Endothelial cell of umbilical vein (primary cell): ENCODE results near the gene RMND1. TPM values are rescaled to one million over a fixed set of nuclear protein-coding genes. Genes with fewer than 3 reads are reported as not detected.

ENCODE experiments used
- BruUV-seq: library from RNA; stranded (reverse); fragments of 400-500 nt; replicated peaks from 2 replicates; lab custom pipeline; 2021; lab: Mats Ljungman, UMichigan
- CTCF ChIA-PET: fragments of 300-600, 350-600 bp; sonication (Branson Sonifier 250); formaldehyde crosslinking; loops from one replicate; lab custom pipeline; 2021; ENCODE audit warnings: antibody characterized with exemption, inconsistent platforms; lab: Charles Lee
- POLR2A ChIA-PET: fragments of 300-600, 350-600 bp; sonication (Branson Sonifier 250); formaldehyde crosslinking; loops from one replicate; lab custom pipeline; 2021; ENCODE audit warnings: antibody characterized with exemption, inconsistent platforms; lab: Charles Lee
- DNase-seq: peaks from one replicate; pipeline ENCODE4 v3.0.0-alpha.2; 2011; ENCODE audit warnings: low read depth, low spot score
- FAIRE-seq: peaks from 2 replicates; lab custom pipeline; 2011; peaks lifted over from hg19 to GRCh38; lab: Jason Lieb, UNC
- H2AFZ ChIP-seq: 2 replicates; pipeline ENCODE4 v1.6.0; 2012; ENCODE audit warnings: low read depth, low read length, control low read depth, inconsistent platforms
- H3K27ac ChIP-seq: 2 replicates; pipeline ENCODE4 v1.5.1; 2011; ENCODE audit warnings: low read depth, mild to moderate bottlenecking, control low read depth, low read length, moderate library complexity; ENCODE audit not compliant: insufficient read depth
- H3K27me3 ChIP-seq, 2 experiments: 2 replicates each; pipeline versions ENCODE4 v1.6.0 to v1.6.1; 2011; ENCODE audit warnings: low read length in 2 of 2, mixed read lengths in 1 of 2; ENCODE audit not compliant: control insufficient read depth in 2 of 2, insufficient read depth in 2 of 2
- H3K36me3 ChIP-seq, 2 experiments: 2 replicates in 1 of 2; 3 replicates in 1 of 2; pipeline ENCODE4 v1.5.1; 2011; ENCODE audit warnings: low read length in 2 of 2, mild to moderate bottlenecking in 1 of 2, moderate library complexity in 1 of 2; ENCODE audit not compliant: control insufficient read depth in 2 of 2, insufficient read depth in 2 of 2; ENCODE audit errors: extremely low read depth in 1 of 2
- H3K4me1 ChIP-seq: 3 replicates; pipeline ENCODE4 v1.5.1; 2011; ENCODE audit warnings: mild to moderate bottlenecking, low read length; ENCODE audit not compliant: control insufficient read depth, insufficient read depth; ENCODE audit errors: extremely low read depth
- H3K4me2 ChIP-seq: 2 replicates; pipeline ENCODE4 v1.6.1; 2011; ENCODE audit warnings: low read length, control low read depth, mixed read lengths; ENCODE audit not compliant: insufficient read depth
- H3K4me3 ChIP-seq, 3 experiments: fragments of 200-600 bp in 1 of 3; sonication (generic), shearing (Covaris generic) in 1 of 3; replicated peaks in 1 of 3; 2 replicates each; pipeline ENCODE4 v1.5.1; 2011 to 2016; ENCODE audit warnings: control low read depth in 3 of 3, low read length in 3 of 3, mild to moderate bottlenecking in 2 of 3, inconsistent platforms in 1 of 3, low read depth in 1 of 3, moderate library complexity in 1 of 3; ENCODE audit not compliant: insufficient read depth in 1 of 3
- H3K79me2 ChIP-seq: 2 replicates; pipeline ENCODE4 v1.6.0; 2012; ENCODE audit warnings: low read length, inconsistent platforms; ENCODE audit not compliant: control insufficient read depth, insufficient read depth
- H3K9ac ChIP-seq: replicated peaks from 2 replicates; pipeline ENCODE3; 2011; ENCODE audit warnings: low read length, control low read depth; ENCODE audit not compliant: insufficient read depth; ENCODE audit errors: extremely low read depth
- H3K9me1 ChIP-seq: replicated peaks from 3 replicates; pipeline ENCODE4 v1.6.0; 2011; ENCODE audit warnings: mild to moderate bottlenecking, low read length; ENCODE audit not compliant: control insufficient read depth, insufficient read depth; ENCODE audit errors: extremely low read depth
- H3K9me3 ChIP-seq: replicated peaks from 2 replicates; pipeline ENCODE4 v1.5.1; 2012; ENCODE audit warnings: low read length, inconsistent platforms; ENCODE audit not compliant: control insufficient read depth, insufficient read depth
- H4K20me1 ChIP-seq: replicated peaks from 2 replicates; pipeline ENCODE3; 2011; ENCODE audit warnings: mild to moderate bottlenecking, low read length; ENCODE audit not compliant: control insufficient read depth, insufficient read depth; ENCODE audit errors: extremely low read depth
- CTCF ChIP-seq, 2 donors: IDR thresholded peaks; 1 replicate in 1 of 2; 2 replicates in 1 of 2; pipeline ENCODE4 v1.5.1; 2011; ENCODE audit warnings: low read length in 2 of 2, mild to moderate bottlenecking in 2 of 2, moderate library complexity in 2 of 2, control low read depth in 1 of 2, inconsistent platforms in 1 of 2, low read depth in 1 of 2; ENCODE audit not compliant: insufficient read depth in 1 of 2; ENCODE audit errors: extremely low read depth in 1 of 2
- GATA2 ChIP-seq: IDR thresholded peaks from 2 replicates; pipeline ENCODE4 v1.7.0; 2011; ENCODE audit warnings: low read depth, mild to moderate bottlenecking, moderate library complexity, mixed read lengths, low read length; ENCODE audit not compliant: insufficient read length, insufficient read depth
- JUN ChIP-seq: IDR thresholded peaks from 2 replicates; pipeline ENCODE4 v1.6.1; 2011; ENCODE audit warnings: borderline replicate concordance, low read depth; ENCODE audit not compliant: insufficient read length, insufficient read depth
- MAX ChIP-seq: IDR thresholded peaks from 2 replicates; pipeline ENCODE4 v1.6.1; 2011; ENCODE audit not compliant: insufficient read depth, insufficient read length
- MYC ChIP-seq: IDR thresholded peaks from one replicate; pipeline ENCODE4 v1.6.1; 2011; ENCODE audit warnings: mild to moderate bottlenecking, low read depth, low read length
- dilution Hi-C: fragments of 300-500 bp; cut with MboI; formaldehyde crosslinking; loops from one replicate; pipeline ENCODE4 v1.15.0; 2019; ENCODE audit warnings: low sequenced_read_pairs; ENCODE audit not compliant: extremely low pct_ligation_motif_present
- intact Hi-C: fragments of 100-400 bp; cut with micrococcal nuclease; formaldehyde crosslinking; loops from one replicate; pipeline ENCODE4 v1.10.0; 2022
- polyA plus RNA-seq, 4 experiments: library from polyadenylated mRNA; depleted of rRNA in 3 of 4; stranded (reverse) in 3 of 4; unstranded in 1 of 4; fragments of >200 nt; gene quantifications; 2 replicates each; pipeline versions ENCODE4 v1.2.1 to v1.2.3, GENCODE V29; 2011 to 2012; ENCODE audit warnings: missing spikeins in 1 of 4
- total RNA-seq: library from RNA; stranded (reverse); gene quantifications from 2 replicates; pipeline ENCODE4 v1.2.3, GENCODE V29; 2021

RMND1 gene
- total and polyA plus RNA-seq, 2 donors (not counting 3 experiments of a cell fraction or from before 2014, with no cell fraction given) = 6.3 to 21.4 TPM

GRCh38 chr6:151475653-151476523 is 24.0 kb upstream of the RMND1 start:
- H3K79me2 ChIP-seq = no peaks in the 10 kb centered on the region
- no peaks in the 10 kb centered on the region for H3K36me3 ChIP-seq
- H3K27me3 ChIP-seq = no peaks in the 10 kb centered on the region
- H3K27ac ChIP-seq = no peak overlapping the region
- H3K4me1 ChIP-seq = peaks cover 2% of the 10 kb centered on the region
- no peaks in the 10 kb centered on the region for H3K9me3 ChIP-seq
- CTCF ChIA-PET = interaction anchor here (0.6 to 2.1 kb wide), 6 partner anchors 10 to 584 kb away, joined by 3 to 6 read pairs (median 4); partner anchors contain the start of gene RMND1
- peak overlapping the region; percentile 18 for H2AFZ ChIP-seq
- TF ChIP-seq GATA2 (no peak), MYC (no peak), MAX (no peak), CTCF (IDR thresholded peaks at IDR 0.05; ENCODE audit: extremely low read depth in 1 of 2, insufficient read depth in 1 of 2, low read depth in 1 of 2, low read length in 2 of 2) (peak; percentile 53 to 62), JUN (no peak)
- H3K4me3 ChIP-seq = no peak overlapping the region
- POLR2A ChIA-PET = no interaction called here
- intact Hi-C loops = loop anchor here (1.0 to 10.0 kb wide), 3 partner anchors 35 to 581 kb away; no protein-coding TSS in a partner anchor
- dilution Hi-C loops = no loop called here
- DNase-seq (peak; percentile 50), FAIRE-seq (peak; percentile 82)
- H3K9me1 ChIP-seq = no peaks in the 10 kb centered on the region
- no peak overlapping the region for H3K9ac ChIP-seq
- BruUV-seq = no TSS peak
- no peaks in the 10 kb centered on the region for H4K20me1 ChIP-seq
- H3K4me2 ChIP-seq = peak overlapping the region; percentile 62
